GM10847 (cell line): ENCODE results near the gene MCF2L.

ENCODE experiments used
- POLR2A ChIP-seq: IDR thresholded peaks from 2 replicates; pipeline ENCODE4 v1.6.1; 2011; ENCODE audit not compliant: insufficient read length; ENCODE audit errors: extremely low read depth

Gene MCF2L

DNA sequence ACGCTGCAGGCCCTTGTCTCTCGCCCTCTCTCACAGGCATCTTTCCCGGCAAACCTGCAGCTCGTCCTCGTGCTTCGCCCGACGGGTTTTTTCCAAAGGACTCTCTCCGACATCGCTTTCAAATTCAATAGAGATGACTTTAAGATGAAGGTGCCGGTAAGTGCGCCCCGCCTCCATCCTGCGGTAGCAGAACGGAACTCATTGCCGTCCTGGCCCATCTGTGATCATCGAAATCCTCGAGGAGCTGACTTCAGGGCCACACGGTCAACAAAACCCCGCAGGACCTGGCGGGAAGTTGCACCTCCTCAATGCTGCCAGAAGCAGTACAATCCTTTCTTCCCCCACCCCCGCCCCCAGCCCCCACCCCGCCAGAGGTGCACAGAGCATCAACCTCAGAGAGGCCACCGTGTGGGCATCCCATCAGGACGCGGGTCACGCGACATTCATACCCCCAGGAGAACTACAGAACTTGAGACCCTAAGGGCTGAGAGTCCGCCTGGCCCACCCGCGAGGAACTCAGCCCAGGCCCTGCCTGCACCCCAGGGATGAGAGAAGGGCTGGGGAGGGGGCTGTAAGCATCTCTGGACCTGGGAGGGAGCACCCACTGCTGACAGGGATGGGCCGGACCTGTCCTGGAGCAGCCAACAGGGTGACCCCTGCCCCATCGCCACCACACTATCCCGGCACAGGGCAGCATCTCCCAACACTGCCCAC lies 91.7 kb downstream of the MCF2L start:
- TF ChIP-seq POLR2A: no peak

DNA sequence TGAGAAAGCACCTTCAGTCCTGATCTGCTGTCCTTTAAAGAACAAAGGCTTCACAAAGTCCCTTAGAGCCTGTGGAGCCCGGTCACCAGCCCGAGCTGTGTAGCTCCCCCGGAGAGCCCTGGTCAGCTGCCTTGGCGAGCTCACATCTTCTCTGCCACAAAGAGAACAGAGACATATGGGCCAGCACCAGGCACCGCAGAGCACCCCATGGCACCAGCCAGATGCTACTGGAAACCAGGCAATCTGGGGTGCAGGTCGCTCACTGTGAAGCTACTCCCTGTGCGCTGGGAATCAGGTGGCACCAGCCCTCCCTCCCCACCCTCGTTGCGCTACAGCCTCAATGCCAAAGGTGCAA lies 92.2 kb downstream of the MCF2L start:
- no peak for TF ChIP-seq POLR2A

DNA sequence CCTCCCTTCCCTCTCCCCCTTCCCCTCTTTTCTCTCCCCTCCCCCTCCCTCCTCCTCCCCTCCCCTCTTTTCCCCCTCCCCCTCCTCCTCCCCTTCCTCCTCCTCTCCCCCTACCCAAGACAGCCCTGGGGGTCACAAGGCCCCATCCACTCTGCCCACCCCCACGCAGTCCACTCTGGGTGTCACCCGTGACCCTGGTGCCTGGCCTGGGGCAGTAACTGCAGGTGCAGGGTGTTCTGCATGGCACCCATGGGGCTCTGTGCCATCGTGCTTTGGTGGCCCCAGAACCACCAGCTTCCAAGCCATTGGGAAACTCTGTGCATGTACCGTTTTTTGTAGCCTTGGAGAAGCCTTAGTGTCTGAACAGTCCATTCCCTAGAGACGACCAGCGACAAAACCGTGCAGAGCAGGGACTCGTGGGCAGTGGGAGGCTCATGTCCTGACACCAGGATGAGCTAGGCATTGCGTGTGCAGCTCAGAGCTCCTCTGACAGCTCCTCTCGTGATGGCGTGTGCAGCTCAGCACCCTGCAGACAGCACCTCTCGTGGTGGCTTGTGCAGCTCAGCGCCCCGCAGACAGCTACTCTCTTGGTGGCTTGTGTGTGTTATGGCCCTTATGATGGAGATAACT lies 92.9 kb downstream of the MCF2L start:
- no peak for TF ChIP-seq POLR2A

DNA sequence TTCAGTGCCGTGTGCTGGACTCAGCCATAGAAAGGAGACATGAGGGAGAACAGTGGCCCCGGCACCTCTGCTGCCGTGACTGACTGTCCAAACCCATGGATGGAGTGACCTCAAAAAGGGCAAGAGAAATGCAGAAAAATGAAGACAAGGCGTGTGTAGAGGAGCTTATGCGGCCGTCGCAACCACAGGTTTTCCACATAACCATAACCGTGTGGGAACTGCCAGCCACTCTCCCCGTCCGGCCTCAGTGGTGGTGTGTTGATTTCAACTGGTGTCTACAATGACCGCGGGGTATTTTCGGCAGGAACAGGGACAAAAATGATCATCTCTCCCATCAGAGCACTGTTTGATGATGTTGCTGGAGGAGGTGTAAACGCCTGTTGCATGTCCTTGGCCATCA lies 93.7 kb downstream of the MCF2L start:
- TF ChIP-seq POLR2A: no peak

DNA sequence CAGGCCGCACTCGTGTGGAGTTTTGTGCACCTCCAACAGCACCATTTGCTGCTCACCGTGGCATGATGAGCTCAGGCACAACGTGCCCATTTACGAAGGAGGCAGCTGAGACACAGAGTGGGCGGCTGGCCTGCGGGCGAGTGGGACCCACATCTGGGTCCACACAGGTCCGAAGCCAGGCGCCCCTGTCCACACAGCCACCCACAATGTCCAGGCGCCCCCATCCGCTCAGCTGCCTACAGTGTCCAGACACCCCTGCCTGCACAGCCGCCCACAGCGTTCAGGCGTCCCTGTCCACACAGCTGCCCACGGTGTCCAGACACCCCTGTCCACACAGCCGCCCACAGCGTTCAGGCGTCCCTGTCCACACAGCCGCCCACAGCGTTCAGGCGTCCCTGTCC lies 94.1 kb downstream of the MCF2L start:
- TF ChIP-seq POLR2A: no peak

DNA sequence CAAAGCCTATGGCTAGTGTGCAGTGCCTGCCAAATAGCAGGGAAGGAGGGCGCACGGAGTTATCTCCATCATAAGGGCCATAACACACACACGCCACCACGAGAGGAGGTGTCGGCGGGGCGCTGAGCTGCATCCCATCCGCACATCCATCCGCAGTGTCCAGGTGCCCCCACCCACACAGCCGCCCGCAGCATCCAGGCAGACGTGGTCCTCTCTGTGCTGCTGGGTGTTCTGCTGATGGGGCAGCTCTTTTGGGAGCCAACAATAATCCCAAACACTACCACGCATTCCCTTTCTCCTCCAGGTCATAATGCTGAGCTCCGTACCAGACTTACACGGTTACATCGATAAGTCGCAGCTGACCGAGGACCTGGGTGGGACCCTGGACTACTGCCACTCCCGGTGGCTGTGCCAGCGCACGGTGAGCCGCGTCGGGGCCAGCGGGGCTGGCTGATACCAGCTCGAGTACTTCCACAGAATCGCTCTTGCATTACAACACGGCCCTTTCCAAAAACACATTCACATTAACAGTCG lies 95.1 kb downstream of the MCF2L start:
- TF ChIP-seq POLR2A: no peak

DNA sequence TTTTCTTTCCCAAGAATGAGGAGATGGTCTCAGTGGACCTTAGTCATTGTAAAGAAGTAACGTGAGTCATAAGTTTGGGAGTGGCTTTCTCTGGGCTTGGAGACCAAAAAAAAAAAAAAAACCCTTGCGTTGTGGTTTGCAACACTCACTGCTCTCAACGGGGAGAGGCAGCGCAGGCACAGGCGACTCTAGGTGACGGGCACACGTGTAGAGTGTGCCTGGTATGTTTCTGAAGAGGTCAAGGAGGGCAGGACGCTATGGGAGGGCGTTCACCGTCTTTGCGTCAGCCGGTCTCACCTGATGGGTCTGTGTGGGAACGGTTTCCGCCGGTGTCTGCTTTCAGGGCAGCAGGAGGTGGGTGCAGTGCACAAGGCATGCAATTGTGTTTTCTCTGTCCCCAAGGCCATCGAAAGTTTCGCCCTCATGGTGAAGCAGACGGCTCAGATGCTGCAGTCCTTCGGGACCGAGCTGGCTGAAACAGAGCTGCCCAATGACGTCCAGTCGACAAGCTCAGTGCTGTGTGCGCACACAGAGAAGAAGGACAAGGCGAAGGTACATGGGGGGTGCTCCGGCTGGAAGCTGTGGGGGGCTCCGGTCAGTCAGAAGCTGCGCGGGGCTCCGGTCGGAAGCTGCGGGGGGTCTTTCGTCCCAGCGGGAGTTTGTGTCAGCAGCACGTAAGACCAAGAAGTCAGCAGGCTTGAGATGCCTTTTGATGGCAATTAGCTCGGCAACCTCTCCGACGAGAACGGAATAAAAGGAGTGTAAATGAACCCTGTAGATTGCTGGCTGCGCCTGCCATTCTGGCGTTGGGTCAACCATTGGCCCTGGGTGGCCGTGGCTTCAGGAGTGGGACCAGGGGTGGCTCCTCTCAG lies 95.8 kb downstream of the MCF2L start:
- TF ChIP-seq POLR2A: no peak

DNA sequence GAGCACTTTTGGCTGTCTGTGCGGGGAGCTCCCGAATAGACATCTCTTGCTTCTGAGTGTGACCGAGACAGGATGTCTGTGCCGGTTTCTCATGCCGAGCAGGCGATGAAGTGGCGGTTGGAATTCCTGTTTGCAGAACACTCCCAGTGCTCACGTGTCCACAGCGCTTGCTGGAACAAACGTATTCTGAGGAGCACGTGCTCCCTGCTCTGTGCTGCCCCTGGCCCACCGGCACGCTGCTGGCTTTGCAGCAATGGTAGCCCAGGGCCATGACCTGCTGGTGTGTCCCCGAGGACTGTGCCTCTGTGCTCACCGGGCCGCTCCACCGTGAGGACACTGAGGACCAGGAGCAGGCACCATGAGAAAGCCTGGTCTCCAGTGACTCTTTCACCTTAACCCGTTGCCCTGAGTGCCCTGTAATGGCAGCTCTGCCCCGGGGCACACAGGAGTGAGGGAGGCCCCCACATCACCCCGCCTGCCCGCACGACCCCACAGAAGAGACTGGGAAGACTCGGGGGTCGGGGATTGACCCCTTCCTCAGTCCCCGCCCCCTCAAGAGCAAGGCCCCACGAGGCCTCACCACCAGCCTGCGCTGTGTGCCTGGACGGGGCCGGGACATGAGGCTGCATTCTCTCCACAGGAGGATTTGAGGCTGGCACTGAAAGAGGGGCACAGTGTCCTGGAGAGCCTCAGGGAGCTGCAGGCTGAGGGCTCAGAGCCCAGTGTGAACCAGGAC lies 96.6 kb downstream of the MCF2L start:
- TF ChIP-seq POLR2A: no peak

DNA sequence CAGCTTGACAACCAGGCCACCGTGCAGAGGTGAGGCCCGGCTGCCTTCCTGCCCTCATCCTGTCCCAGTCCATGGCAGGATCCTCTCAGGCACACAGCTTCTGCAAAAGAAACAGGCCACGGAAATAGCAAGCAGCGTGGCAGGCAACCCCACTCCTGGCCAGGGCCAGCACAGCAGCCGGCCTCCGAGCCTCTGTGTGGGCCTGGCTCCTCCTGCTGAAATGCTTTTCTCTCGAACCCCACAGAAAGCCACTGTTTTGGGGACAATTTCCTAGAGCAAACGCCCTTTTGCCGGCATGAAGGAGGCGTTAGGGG lies 97.1 kb downstream of the MCF2L start:
- TF ChIP-seq POLR2A: no peak

DNA sequence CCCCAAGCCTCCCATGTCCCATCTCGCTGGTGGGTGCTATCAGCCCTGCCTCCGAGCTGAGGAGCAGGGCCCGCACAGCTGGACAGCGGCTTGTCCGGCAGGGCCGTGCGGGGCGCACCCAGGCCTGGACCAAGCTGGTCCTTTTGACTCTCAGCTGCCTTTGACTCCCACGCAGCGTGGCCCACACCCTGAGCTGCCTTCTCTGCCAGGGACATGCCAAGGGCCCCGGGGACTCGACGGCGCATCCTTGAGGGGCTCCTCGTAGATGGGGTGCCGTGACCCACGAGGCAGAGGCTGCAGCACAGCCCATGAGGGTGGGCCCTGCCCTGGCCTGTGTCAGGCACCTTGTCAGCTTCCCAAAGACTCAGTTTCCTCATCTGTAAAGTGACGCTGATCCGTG lies 97.7 kb downstream of the MCF2L start:
- TF ChIP-seq POLR2A: no peak

DNA sequence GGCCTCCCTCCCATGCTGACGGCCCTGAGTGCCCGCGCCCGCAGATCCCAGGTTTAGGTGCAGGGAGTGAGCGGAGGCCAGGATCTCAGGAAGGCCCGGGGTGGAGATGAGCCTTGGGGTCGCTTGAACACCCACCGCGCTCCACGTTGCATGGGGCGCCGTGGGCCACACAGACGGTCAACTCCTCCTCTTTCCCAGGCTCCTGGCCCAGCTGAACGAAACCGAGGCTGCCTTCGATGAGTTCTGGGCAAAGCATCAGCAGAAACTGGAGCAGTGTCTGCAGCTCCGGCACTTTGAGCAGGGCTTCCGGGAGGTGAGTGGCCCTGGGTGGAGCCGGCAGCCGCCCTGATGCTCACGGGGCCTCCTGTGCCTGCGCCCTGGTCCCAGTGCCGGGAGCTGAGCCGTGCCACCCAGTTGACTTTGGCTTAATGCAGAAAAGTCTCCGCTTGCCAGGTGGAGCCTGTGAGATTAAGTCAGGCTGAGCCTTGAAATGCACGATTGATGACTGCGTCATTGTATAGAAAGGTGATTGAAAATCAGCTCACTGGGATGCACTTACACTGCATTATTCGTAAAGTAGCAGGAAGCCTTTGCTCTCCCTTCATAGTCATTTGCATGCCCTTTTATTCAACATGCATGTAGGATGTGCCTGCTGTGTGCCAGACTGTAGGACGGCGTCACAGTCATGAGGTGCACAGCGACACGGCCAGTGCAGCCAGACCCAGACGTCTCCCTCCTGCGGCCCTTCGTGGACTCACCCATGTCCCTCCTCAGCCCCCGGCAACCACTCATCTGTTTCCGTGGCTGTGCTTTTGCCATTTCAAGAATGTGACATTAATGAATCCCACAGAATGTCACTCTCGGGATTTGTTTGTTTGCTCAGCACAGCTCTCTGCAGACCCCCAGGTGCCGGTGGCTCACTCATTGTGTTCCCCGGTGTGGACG lies 101.1 kb downstream of the MCF2L start:
- TF ChIP-seq POLR2A: no peak

DNA sequence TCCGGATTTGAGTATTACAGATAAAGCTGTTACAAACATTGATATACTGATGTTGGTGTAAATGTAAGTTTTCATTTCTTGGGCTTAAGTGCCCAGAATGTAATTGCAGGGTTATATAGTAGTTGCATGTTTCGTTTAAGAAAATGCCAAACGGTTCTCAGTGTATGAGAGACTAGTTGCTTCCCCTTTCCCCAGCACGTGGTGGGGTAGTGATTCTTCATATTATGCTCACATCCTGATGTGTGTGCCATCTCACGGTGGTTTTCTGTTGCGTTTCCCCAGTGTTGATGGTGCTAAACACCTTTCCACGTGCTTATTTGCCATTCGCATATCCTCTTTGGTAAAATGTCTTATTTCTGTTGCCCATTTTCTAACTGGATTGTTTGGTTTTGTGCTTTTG lies 101.8 kb downstream of the MCF2L start:
- TF ChIP-seq POLR2A: no peak

DNA sequence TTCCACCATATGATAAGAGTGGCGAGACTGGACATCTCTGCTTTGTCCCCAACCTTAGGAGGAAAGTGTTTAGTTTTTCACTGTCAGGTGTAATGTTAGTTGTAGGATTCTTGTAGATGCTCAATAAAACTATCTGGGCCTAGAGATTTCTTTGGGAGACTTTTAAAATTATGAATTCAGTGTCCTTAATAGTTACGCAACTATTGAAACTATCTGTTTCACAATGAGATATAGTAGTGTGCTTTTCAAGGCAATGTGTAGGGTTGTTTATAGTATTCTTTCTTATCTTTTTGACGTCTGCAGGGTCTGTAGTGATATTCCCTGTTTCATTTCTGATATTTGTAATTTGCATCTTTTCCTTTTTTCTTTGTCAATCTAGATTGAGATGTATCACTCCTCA lies 103.4 kb downstream of the MCF2L start:
- no peak for TF ChIP-seq POLR2A

DNA sequence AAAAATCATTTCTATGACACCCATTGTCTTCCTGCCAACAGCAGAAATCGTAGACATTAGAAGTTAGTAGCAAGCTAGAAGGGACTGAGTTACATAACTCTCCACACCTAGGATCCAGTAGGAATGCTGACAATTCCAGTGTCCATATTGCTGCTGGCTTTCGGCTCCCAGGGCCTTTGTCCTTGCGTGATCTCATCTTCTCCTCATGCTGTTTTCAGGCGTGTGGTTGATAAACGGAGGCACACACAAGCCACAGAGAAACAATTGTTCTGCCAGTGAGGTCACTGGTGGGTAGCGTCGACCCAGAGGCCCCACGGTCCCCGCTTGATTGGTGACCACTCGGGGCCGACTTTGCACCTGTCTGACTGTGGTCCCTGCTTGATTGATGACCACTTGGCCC lies 104.9 kb downstream of the MCF2L start:
- TF ChIP-seq POLR2A: no peak
